GM18907 (cell line): Measurements from ENCODE around the gene C1orf174.

Source experiments
- ATAC-seq: cut with Tn5 transposase; IDR thresholded peaks from one replicate; pipeline ENCODE4 v1.9.1; 2021; ENCODE audit warnings: mild to moderate bottlenecking, moderate library complexity; ENCODE audit not compliant: unreplicated experiment

Gene C1orf174

DNA sequence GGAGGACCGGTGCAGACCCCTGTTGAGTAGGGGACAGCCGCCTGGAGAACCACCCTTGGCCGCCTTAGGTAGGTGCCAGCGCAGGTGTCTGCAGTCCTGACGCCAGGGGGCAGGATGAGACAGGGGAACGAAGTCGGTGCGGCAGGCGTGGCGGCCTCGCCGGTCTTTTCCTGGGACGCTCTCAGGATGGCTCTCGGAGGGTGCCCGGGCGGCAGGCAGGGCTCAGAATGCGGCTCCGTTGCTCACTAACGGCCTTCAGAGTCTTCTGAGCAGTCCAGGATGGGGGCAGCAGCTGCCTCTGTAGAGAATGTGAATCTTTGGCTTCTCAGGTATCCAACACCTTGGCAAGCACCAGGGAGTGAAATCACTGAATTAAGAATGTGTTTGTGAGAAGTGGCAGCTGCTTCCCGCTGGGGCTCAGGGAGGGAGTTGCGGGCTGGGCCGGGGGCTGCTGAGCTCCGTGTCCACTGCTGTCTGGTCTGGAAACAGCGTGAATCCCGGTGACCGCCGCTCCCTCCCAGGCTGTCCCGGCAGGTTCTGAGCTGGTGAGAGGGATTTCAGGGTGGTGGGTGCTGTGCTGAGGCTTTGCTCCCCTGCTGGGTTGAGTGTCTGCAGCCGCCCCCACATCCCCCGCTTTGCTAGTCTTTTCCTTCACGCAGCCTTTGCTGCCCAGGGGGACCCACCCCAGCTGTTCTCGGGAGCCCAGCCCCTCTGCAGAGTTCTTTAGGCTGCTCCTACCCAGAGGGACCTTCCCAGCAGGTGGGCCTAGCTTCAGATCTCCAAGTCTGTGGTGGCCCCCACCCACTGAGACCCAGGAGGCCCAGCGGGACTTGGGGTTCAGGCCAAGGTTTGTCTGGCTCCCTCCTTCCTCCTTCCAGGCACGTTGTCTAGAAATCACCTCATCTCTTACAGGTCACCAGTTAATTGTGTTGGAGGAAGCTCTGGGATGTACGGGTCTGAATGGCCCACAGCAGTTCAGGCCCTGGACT is 11.1 kb upstream of the C1orf174 start:
- peak; percentile 58 for ATAC-seq

DNA sequence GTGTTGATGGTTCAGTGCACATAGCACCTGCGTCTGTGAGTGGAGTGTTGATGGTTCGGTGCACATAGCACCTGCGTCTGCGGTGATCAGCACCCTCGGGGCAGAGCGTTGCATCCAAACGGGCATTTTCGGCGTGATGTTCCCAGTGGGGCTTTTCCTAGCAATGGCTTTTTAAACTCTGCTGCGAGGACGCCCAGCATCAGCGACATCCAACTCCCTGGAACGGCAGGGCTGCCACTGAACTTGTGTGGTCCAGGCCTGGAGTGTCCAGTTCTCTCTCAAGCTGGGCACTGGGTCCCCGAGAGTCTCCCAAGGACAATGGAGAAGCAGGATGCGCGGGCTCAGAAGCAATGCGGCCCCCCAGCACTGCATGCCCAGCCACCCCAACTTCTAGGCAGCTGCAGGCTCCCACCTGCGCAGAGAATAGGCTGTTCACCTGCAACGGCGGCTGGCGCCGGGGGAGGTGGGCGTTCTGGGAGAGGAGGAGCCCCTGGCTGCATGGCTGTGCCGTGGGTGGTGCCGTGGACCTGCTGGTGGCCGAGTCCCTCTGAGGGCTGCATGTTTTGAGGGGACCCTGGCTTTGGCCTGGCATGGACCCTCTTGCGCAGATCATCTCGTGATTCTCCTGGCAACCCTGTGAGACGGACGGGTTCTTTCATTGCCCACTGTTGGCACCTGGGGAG is 10.1 kb upstream of the C1orf174 start:
- no peak for ATAC-seq

DNA sequence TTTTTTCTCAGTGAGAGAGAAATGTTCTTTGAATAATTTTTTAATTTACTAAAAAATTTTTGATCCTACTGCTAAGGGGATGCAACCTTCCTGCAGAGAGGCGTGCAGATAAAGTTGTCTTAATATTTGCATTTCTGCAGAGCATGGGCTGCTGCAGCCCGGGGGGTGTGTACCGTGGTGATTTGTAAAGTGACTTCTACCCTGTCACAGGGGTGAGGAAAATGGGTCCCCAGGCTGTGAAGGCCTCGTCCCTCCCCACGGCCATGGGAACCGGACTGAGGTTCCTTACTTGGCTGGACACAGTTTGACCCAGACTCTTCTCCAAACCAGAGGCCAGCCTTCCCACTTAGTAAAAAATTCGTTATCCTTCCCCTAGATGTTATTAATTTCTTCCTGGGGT is 9.5 kb upstream of the C1orf174 start:
- ATAC-seq = no peak

DNA sequence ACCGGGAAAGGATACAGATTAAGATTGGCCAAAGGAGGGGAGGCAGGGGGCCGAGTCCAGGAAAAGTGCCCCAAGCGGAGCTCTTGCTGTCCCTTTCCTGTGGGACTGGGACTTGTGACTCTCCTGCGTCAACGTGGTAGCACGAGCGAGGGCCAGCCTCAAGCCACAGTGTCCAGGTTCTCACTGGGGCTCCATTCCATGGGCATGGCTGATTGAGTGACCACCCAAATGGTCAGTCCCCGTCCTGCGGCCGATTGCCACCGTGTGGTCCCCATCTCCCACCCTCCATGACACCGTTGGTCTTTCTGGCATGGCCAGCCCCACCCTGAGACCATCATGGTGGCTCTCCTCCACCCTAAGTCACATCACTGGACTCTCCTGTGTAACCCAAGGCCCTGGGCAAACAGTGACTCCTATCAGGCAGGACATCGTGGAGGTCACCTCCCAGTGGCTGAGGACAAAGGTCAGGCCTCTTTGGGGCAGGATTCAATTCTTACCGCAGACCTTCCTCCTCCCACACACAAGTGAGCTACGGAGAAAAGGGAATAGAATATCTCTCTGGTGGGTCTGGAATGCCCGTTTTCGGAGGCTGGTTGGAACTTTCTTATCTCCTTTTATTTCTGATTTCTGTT is 8.9 kb upstream of the C1orf174 start:
- no peak for ATAC-seq

DNA sequence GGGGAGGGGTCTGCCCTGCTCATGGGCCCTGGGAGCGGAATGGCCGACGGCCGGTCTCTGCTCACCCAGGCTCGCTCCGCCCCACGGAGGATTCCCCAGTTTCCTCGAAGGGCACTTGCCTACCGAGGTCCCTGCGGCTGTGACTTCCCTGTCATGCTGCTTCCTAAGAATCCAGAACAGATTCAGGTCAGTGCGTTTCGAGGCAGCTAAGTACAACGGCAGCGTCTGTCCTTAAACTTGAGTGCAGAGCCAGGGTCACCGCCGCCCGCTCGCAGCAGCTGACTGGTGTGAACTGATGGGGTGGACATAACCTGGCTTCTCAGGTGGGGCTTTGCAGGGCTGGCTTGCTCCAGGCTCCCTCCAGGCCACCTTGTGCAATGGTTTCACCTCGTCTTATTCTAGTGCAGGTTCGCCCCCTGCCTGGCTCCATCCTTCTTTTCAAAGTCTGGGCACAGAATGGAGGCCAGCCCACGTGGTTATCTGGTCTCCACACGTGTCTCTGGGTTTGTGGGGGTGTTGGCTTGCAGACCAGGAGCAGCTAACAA is 7.6 kb upstream of the C1orf174 start:
- no peak for ATAC-seq

DNA sequence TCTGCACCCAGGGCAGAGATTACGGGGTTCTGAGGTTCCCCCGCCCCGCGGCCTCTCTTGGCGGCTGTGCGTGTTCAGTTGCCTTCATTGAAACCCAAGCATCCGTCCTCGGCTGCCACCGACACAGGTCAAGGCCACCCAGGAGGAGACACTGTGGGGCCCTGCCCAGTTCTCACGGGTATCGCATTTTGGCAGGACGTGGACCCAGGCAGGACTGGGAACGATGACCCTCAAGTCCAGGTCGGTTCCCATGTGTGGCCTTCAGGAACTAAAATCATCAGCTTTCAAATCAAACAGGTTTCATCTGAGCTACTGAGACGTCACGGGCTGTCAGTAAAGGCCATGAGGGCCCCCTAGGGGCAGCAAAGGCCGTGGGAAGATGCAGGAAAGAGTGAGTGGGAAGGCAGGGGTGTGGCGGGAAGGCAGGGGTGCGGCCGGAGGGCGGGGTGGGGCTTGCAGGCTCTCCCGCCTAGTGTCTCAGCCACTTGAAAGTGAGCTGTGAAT is 7.0 kb upstream of the C1orf174 start:
- no peak for ATAC-seq

DNA sequence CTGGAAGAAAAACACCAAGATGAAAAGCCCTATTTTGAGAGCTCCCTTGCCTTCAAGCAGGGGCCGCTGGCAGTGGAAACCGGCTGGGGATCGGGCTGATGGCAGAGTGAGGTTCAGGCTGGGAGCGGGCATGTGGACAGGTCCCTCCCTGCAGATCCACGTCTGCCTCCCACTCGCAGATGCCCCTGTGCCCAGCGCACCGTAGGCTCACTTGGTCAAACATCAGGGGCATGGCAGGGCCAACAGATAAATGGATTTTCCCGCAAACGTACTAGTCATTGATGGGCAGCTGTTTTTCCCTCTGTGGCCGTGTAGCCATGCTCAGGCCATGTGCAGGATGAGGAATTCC is 6.6 kb upstream of the C1orf174 start:
- ATAC-seq = no peak

DNA sequence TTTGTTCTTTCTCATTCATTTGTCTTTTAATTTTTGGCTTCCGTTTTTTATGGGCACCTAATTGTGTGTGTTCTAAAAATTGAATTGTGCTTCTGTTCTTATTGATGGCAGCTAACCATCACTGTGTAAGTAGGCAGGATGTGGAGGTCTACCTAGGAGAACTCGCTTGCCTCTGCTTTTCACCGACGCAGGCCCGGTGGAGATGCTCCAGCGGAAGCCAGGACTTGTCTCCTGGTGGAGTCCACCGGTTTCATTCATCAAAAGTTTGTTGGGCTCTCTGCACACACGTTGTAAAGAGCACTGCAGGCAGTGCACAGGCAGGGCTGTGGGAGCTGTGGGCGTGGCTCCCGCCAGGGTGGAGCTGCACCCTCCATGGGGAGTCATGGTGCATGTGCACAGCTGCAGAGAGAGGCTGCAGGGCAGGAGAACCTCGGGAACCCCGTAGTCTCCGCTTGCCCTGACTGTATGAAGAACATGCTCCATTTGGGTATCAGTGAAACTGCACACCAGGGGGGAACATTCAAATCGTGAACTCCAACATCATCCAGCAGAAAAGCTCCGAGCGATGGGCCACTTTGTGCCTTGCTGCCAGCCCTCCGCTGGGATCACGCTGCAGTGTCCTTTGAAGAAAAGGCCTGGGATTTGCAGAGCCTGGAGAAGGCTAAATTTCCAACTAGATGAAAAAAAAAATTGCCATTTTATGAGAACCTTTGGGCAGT is 6.0 kb upstream of the C1orf174 start:
- no peak for ATAC-seq

DNA sequence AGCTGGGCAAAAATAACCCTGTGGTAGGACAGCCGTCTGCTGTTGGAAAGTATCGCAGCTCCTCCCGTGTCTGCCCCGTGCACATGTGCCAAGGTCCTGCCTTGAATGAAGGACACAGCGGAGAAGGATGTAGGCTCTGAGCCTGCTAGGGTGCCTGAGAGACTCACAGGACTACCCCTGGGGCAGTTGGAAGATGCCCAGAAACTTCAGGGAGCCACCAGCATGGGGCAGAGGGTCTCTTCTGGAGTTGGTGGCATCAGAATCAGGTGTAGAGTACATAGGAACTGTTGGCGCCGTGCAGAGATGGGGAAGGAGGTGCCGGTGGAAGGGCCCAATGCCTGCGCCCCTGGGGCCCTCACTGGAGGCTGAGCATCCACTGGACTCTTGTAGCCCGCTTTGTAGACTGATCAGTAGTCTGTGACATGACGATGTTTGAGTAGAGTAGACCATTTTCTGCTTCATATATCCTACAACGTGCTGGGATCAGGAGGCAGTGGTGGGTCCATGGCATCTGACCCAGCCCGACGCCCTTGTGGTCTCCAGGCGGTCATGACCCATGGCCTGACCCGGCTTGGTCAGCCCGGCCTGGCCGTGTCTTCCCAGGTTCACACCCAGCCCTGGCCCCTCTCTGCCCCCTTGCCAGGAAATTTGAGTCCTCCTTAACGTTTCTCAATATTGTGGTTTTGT is 5.3 kb upstream of the C1orf174 start:
- no peak for ATAC-seq

DNA sequence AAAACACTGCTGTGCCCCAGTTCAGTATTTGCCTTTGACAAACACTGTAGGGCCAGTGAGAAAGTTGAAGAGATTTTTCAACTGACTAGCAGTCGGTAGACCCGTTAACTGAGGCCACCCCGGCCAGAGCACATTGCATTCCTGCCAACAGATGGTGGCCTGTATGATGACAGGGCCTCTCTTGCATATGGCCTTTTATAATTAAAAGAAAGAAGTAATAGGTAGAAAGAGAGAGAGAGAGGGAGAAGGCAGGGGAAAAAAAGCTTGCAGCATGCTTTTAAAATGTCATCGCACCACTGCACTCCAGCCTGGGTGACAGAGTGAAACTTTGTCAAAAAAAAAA is 4.7 kb upstream of the C1orf174 start:
- no peak for ATAC-seq

DNA sequence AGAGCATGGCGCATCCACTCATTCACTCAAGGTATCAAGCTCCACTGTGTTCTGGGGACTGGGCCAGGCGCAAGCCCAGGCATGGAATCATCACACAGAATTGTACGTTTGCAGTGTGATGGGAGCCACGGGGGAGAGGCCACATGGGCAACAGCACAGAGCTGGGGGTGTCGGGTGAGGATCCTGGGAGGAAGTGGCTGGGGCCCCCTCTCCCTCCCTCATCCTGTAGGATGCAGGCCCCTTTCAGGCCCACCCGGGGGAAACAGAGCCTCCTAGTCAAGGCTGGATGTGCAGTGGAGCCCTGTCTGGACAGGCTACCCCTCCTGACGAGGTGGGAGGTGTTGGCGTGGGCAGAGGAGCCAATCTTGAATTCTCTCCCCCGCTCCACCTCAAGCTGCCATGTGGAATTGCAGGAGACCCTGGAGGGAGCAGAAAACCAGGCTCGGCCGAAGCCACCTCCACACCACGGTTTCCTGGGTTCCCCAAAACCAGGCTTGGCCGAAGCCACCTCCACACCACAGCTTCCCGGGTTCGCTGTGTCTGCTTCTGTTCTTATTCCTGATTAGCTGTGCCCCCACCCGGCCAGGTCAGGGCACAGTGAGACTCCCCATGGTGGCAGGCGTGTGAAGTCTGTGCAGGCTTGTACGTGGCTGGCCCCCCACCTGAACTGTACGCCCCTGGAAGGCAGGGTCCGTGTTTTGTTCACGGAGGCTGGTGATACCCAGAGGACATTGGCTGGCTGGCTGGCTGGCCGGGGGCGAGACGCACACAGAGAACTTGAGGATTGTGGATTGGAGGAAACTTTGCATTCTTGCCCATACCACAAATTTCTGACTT is 4.2 kb upstream of the C1orf174 start:
- no peak for ATAC-seq

DNA sequence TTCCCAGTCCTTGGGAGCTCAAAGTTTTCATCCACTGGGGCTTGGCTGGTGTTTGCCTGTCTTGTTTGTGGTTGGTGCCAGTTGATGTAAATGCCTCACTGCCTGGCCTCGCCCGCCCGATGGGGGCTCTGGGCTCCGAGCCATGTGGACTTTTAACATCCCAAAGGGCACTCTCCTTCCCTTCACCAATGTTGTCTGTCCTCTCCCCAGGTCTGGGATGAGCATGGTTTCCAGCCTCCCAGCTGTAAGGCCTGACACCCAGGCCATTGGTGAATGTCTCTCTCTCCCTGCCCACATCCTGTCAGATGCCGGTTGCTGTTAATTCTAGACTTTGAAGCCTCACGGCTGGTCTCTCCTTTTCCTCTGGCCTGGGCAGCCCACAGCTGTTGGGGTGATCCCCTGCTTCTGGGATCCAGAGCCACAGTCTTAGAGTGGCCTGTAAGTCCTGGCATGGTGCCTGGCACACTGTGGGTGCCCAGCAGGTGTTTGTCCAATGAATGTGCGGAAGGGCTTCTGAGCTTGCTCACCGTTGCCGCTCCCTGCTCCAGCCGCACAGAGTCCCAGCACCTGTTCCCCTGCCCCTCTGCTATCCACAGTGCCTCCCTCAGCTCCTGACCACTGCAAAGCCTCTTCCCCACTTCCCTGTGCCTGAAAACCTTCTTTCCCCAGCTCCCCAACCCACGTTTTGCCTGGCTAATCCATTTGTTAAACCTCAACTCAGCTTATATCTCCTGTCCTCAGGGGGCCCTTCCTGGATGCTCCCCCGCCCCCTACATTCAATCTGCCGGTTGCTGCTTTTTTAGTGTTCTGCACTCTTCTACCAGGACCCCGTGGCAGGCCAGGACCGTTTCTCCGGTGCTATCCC is 3.3 kb upstream of the C1orf174 start:
- no peak for ATAC-seq

DNA sequence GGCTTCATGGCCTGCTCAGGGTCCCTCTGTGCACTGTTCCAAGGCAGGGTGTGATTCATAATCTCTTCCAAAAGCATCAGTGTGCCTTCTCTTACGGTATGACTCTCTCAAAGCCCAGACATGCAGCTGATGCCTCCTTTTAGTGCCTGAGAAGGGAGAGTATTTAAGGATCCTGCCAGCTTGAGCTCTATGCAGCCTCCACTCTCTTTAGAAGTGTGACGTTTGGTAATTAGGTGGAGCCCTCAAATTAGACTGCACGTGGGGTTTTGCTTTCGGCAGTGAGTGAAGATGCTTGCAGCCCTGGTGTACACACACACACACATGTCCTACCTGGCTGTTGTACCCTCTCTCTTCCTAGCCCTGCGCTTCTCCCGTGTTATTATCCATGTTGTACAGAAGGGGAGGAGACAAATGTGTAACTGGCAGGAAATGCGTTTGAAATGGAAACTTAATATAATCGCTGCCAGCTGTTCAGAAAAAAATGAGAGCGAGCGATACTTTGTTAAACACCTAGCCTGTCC is 2.6 kb upstream of the C1orf174 start:
- no peak for ATAC-seq

DNA sequence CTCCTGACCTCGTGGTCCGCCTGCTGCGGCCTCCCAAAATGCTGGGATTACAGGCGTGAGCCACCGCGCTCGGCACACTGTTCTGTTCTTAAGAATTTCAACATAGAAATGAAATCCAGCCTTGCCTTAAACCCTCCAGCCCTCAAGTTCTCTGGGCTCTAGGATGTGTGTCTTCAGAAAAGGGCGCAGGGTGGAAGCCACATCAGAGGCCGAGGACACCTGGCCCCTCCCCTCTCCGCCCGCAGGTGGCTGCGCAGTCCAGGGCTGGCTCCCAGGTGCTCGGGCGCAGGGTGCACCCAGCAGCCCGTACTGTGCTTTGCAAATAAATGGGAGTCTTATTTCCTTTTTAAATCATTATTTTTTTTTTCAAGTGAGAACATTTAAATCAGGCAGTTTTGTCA is 2.0 kb upstream of the C1orf174 start:
- ATAC-seq = no peak

DNA sequence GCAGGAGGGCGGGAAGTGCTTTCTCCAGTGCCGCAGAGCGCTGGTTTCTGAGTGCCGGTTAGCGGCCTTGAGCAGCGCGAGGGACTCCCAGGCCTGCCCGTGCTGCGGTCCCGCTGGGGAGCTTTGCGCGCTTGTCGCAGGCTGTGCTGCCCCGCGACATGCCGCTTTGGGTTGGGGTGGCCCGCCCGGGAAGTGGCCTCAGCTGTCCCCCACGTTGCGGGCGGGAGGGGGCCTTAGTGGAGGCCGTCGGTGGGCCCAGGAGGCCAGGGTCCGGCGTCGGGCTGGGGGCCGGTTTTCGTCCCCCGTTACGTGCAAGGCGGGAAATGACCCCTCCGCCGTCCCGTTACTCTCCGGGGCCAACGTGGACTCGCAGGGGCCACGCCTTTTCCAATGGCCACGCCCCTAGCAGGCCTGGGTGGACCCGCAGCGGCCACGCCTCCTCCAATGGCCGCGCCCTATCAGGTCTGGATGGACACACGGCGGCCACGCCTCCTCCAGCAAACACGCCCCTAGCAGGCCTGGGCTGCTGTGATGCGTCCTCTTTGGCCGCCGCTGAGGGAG is 977 bp upstream of the C1orf174 start:
- ATAC-seq = peak; percentile 55

DNA sequence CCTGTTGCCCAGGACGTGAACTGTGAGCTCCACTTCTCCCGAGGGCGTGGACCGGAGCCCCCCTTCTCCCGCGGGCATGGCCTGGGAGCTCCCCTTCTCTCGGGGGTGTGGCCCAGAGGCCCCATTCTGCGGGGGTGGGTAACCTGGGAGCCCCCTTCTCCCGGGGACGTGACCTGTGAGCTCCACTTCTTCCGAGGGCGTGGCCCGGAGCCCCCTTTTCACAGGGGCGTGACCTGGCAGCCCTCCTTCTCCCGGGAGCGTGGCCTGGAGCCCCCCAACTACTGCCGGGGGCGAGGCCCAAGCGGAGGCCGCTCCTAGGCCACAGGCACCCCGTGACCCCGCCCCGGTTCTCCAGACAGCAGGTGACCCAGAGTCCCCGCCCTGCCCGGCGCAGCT is 320 bp downstream of the C1orf174 start:
- peak; percentile 6 for ATAC-seq

DNA sequence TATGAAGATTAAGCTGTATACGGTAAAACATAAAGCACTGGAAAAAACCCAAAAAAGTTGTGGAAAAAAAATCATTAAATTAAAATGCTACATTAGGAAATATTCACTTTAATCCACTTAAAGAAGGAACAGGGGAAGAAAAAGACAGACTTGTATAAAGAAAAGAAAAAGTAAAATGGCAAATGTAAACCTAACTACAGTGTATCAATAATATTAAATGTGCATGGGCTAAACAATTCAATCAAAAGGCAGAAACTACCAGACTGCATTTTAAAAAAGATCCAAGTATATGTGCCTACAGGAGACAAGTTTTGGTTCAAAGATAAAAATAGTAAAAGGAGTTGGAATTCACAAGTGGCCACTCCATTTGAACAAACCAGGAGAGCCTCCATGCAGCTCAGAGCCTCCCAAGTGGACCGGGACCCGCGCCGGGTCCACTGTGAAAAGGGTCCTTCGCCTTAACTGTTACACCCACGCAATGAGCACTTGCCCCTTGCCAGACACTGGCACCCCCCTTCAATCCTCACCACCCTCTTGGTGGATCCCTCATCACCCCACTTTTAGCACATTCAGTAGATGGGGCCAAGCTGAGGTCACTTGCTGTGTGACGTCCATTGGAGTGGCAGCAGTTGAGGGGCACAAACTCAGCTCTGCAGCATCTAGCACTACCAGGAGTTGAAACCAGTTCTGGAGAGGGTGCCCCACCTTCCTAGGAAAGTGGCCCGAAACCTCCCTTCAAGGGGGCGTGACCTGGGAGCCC is 898 bp downstream of the C1orf174 start:
- ATAC-seq = no peak
